Measurements from ENCODE around the gene ZNF398. TPM values are rescaled to one million over a fixed set of nuclear protein-coding genes. Genes with fewer than 3 reads are reported as not detected.
A peak's percentile ranks its signal among the peaks of the same experiment; 100 is the strongest.

Gene ZNF398
- polyA plus RNA-seq, 6 donors from 2014 or later = 7.2 to 21.7 (median 9.3) TPM

- Mint-ChIP-seq H3K9me3 (no peaks in the 10 kb centered on the region), H3K4me1 (no peaks in the 10 kb centered on the region), H3K4me3 (no peak overlapping the region), H3K27me3 (peaks cover 10 to 22% (median 12%) of the 10 kb centered on the region in 3 donors), H3K27ac (peak overlapping the region in 1 of 6 donors; percentile 31), H3K36me3 (peaks cover 0 to 13% of the 10 kb centered on the region in 2 donors)
- DNase-seq (no peak), ATAC-seq (ENCODE audit: low read depth in 2 of 2) (no peak)
Observed at GRCh38 chr7:149229526-149229925, 82.3 kb downstream of the ZNF398 start.

GRCh38 chr7:149232362-149232761, 85.1 kb downstream of the ZNF398 start:
- Mint-ChIP-seq H3K4me1 (no peaks in the 10 kb centered on the region), H3K4me3 (peak overlapping the region in 1 of 8 donors; percentile 60), H3K27ac (no peak overlapping the region), H3K27me3 (peaks cover 12 to 31% (median 15%) of the 10 kb centered on the region in 3 donors), H3K36me3 (no peaks in the 10 kb centered on the region), H3K9me3 (no peaks in the 10 kb centered on the region)
- DNase-seq (no peak), ATAC-seq (ENCODE audit: low read depth in 2 of 2) (no peak)

Other genes starting within 250 kb of the ZNF398 start
- 100 to 1,000 TPM in 1 of 6 donors, 10 to 100 TPM in 5; 66.3 to 102 (median 78.2) TPM for gene PDIA4, start 118.9 kb upstream of the ZNF398 start, polyA plus RNA-seq (ENCODE audit: low read depth in 6 of 6)
- gene ZNF786, start 56.7 kb upstream of the ZNF398 start, polyA plus RNA-seq (ENCODE audit: low read depth in 6 of 6) = 10 to 100 TPM in 1 of 6 donors, 1 to 10 TPM in 5; 3.6 to 15.1 (median 6.3) TPM
- gene ZNF425, start 21.1 kb upstream of the ZNF398 start, polyA plus RNA-seq (ENCODE audit: low read depth in 6 of 6) = 1 to 10 TPM in 3 of 6 donors, under 1 TPM in 2, not detected in 1; 0.70 to 1.9 (median 1.7) TPM
- gene ZNF282, start 48.1 kb downstream of the ZNF398 start, polyA plus RNA-seq (ENCODE audit: low read depth in 6 of 6) = 1 to 10 TPM in 2 of 6 donors, under 1 TPM in 3, not detected in 1; 0.94 to 1.6 (median 0.98) TPM
- gene ZNF212, start 92.2 kb downstream of the ZNF398 start, polyA plus RNA-seq (ENCODE audit: low read depth in 6 of 6) = 10 to 100 TPM in 1 of 6 donors, 1 to 10 TPM in 5; 1.8 to 10.3 (median 5.5) TPM
- 1 to 10 TPM; 1.3 to 9.2 (median 6.0) TPM for gene ZNF783, start 114.7 kb downstream of the ZNF398 start, polyA plus RNA-seq (ENCODE audit: low read depth in 6 of 6)